Type B pancreatic cell (in vitro differentiated cells): ENCODE measurements around the gene SKAP1. TPM values are rescaled to one million over a fixed set of nuclear protein-coding genes. Genes with fewer than 3 reads are reported as not detected.
A peak's percentile ranks its signal among the peaks of the same experiment; 100 is the strongest.

Source experiments
- DNase-seq: peaks from one replicate; pipeline ENCODE4 v3.0.0; 2021; ENCODE audit warnings: mixed read lengths; ENCODE audit not compliant: unreplicated experiment; ENCODE audit errors: extremely low spot score
- H3K27ac Mint-ChIP-seq: 2 replicates; pipeline ENCODE4 v1.8.0; 2021; ENCODE audit warnings: mild to moderate bottlenecking, mixed read lengths
- H3K27me3 Mint-ChIP-seq: 2 replicates; pipeline ENCODE4 v1.8.0; 2021; ENCODE audit warnings: mixed read lengths
- H3K36me3 Mint-ChIP-seq: 2 replicates; pipeline ENCODE4 v1.8.0; 2021; ENCODE audit warnings: mixed read lengths
- H3K4me1 Mint-ChIP-seq: one replicate; pipeline ENCODE4 v1.8.0; 2021; ENCODE audit warnings: mixed read lengths; ENCODE audit not compliant: unreplicated experiment
- H3K4me3 Mint-ChIP-seq: 2 replicates; pipeline ENCODE4 v1.8.0; 2021; ENCODE audit warnings: mild to moderate bottlenecking, mixed read lengths
- H3K9me3 Mint-ChIP-seq: 2 replicates; pipeline ENCODE4 v1.8.0; 2021; ENCODE audit warnings: mixed read lengths
- total RNA-seq: library from RNA; stranded (reverse); gene quantifications from 2 replicates; pipeline ENCODE4 v1.2.1, GENCODE V29; 2021; ENCODE audit warnings: low replicate concordance
- TF ChIP-seq, protein P1 (sequence below): fragments of 200-600 bp; sonication (generic); conservative IDR thresholded peaks from 2 replicates; pipeline ENCODE4 v1.5.0; 2021; ENCODE audit warnings: antibody characterized with exemption, mild to moderate bottlenecking

The SKAP1 gene
- total RNA-seq, 1 donor from 2014 or later = 0.43 TPM

DNA sequence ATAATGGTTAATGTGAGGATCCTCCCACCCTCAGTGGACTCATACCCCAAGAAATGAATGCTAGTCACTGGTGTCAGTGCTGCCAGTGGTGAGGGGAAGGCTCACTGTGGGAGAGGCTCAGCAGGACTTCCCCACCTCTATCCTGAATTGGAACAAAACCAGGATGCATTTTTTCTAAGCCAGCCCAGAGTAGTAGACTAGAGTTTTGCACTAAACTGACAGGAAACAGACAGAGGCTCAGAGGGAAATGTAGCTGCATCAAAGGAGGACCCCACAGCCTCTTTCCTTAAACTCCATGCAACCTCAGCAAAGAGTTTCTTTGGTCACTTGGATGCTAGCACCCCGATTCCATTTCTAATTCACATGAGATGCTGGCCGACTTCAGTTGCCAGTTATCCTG, 10.7 kb upstream of the SKAP1 start:
- Mint-ChIP-seq H3K4me3 (no peak overlapping the region), H3K27me3 (peaks cover 26% of the 10 kb centered on the region), H3K36me3 (no peaks in the 10 kb centered on the region), H3K27ac (no peak overlapping the region), H3K4me1 (peaks cover 28% of the 10 kb centered on the region), H3K9me3 (peaks cover 15% of the 10 kb centered on the region)
- TF ChIP-seq, protein P1, sequence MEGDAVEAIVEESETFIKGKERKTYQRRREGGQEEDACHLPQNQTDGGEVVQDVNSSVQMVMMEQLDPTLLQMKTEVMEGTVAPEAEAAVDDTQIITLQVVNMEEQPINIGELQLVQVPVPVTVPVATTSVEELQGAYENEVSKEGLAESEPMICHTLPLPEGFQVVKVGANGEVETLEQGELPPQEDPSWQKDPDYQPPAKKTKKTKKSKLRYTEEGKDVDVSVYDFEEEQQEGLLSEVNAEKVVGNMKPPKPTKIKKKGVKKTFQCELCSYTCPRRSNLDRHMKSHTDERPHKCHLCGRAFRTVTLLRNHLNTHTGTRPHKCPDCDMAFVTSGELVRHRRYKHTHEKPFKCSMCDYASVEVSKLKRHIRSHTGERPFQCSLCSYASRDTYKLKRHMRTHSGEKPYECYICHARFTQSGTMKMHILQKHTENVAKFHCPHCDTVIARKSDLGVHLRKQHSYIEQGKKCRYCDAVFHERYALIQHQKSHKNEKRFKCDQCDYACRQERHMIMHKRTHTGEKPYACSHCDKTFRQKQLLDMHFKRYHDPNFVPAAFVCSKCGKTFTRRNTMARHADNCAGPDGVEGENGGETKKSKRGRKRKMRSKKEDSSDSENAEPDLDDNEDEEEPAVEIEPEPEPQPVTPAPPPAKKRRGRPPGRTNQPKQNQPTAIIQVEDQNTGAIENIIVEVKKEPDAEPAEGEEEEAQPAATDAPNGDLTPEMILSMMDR = no peak
- DNase-seq = no peak

DNA sequence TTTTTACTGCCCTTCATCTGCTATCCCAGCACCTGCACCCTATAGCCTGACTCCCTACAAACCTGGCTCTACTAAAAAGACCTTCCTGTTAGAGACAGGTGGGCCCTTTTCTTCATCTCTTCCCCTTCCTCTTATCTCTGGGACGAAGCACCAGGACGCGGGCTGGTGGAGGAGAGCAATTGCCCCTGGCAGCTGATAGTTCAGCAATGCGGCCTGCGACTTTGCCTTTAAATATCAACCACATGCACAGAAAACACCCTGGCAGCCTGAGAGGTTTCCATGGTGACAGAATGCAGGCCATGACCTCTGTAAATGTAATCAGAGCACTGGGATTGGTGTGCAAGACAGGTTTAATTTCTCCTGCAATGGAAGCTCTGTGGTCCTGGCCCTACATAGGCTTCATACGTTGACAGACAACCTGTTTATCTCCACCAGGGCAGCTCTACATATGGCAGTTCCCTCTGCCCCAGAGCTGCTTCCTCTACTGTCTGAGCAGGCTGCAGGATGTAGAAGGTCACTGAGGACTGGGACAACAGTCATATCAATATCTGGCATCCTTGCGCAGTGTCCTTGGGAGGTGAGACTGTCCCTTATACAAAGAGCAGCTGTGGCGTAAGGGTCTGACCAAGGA, 10.0 kb upstream of the SKAP1 start:
- H3K4me3 Mint-ChIP-seq = peak overlapping the region; percentile 32
- TF ChIP-seq, protein P1 = no peak
- H3K36me3 Mint-ChIP-seq = no peaks in the 10 kb centered on the region
- H3K27ac Mint-ChIP-seq = no peak overlapping the region
- H3K9me3 Mint-ChIP-seq = peaks cover 15% of the 10 kb centered on the region
- H3K27me3 Mint-ChIP-seq = peaks cover 29% of the 10 kb centered on the region
- H3K4me1 Mint-ChIP-seq = peaks cover 27% of the 10 kb centered on the region
- no peak for DNase-seq

DNA sequence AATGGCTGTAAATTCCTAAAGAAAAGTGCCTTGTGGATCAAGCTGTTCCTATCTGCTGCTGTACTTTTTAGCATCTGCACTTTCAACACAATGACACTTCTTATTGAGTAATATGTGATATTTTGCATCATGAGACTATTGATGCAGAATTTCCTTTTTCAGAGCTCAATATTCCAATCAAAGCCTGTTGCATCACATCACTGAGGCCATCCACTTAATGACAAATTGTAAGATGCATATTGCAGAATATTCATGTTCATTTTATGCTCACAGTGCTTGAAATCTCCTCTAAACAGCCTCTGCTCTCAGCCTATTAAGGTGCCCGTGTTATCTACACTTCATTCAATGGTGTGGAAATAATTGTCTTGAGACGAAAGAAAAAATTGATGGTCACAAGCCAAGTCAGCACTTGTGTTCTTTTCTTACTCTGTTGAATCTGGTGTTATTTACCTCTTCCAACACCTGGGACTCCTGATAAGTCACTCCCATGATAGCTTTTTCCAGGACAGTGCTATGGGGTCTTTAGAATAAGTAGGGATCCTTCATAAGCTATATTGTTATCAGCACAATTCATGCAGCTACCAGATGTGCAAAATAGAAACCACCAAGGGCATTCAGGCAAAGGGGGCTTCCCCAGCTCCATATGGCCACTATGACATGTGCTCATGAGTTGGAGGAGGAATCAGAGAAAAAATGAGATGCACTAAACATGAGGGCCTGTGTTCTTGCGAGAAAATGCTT, 9.3 kb upstream of the SKAP1 start:
- Mint-ChIP-seq H3K4me1 (peaks cover 23% of the 10 kb centered on the region), H3K9me3 (peaks cover 15% of the 10 kb centered on the region), H3K27ac (no peak overlapping the region), H3K4me3 (no peak overlapping the region), H3K27me3 (peaks cover 29% of the 10 kb centered on the region), H3K36me3 (no peaks in the 10 kb centered on the region)
- TF ChIP-seq, protein P1 = no peak
- DNase-seq = no peak

DNA sequence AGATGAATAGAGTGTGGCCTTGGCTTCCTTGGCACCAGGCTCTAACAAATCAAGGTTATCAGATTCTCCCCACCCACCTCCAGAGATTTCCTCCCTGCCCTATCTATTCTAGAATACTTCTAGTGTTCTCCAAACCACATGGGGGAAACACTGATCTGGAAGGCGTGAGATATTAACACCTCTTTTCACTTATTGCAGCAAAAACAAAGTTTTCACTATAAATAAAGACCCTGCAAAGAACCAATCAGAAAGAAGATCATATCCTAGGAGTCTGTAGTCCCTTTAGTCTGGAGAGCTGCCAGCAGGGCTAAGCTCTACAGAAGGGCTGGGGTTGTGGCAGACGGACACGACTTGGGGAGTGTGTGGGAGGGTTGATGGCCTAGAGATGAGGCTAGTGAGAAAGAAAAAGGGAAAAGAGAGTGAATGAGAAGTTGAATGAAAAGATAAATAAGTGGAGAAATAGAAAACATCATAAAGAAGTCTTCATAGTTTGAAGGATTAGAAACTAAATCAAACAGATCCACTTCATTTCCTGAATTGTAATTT, 8.6 kb upstream of the SKAP1 start:
- no peak overlapping the region for H3K4me3 Mint-ChIP-seq
- H3K36me3 Mint-ChIP-seq = no peaks in the 10 kb centered on the region
- peaks cover 15% of the 10 kb centered on the region for H3K9me3 Mint-ChIP-seq
- no peak overlapping the region for H3K27ac Mint-ChIP-seq
- DNase-seq = no peak
- TF ChIP-seq, protein P1 = no peak
- H3K27me3 Mint-ChIP-seq = peaks cover 35% of the 10 kb centered on the region
- H3K4me1 Mint-ChIP-seq = peaks cover 23% of the 10 kb centered on the region

DNA sequence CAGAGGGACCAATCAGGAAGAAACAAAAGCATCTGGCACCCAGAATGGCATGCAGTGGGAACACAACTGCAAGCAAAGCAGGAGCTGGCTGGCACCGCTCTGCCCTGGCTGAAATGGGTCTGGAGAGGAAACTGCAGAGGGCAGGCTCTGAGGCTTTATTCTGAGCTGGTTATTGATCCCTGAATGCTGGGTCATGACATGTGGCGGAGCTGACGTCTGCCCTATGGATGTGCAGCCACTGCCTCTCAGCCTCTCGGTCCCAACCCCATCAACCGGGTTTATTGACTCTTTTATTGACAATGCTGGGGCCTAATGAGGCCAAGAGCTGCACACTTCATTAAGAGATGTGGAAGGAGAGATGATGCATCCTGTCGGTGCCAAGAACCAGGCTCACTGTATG, 3.9 kb upstream of the SKAP1 start:
- H3K9me3 Mint-ChIP-seq = peaks cover 6% of the 10 kb centered on the region
- TF ChIP-seq, protein P1 = no peak
- no peak overlapping the region for H3K4me3 Mint-ChIP-seq
- DNase-seq = no peak
- H3K27me3 Mint-ChIP-seq = peaks cover 78% of the 10 kb centered on the region
- H3K4me1 Mint-ChIP-seq = peaks cover 21% of the 10 kb centered on the region
- H3K36me3 Mint-ChIP-seq = peaks cover 4% of the 10 kb centered on the region
- no peak overlapping the region for H3K27ac Mint-ChIP-seq
